ENCODE data around the gene MARK2.

MARK2 gene

DNA sequence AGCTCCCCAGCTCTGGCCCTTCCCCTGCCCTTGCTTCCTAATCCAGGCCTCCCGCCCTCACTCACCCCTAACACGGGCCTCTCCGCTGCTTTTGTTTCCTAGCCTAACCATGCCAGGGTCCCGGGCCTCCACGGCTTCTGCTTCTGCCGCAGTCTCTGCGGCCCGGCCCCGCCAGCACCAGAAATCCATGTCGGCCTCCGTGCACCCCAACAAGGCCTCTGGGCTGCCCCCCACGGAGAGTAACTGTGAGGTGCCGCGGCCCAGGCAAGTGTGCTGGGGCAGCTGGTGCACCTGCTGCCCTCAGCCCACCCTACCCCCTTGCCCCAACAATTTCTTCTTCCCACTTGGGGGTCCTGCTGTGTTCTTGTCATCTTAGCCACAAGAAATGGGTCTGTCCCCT, 65.0 kb downstream of the MARK2 start:
- Histone ChIP-seq H3K36me3 (ENCODE audit: control insufficient read depth, insufficient read depth, low read length, severe bottlenecking) (peaks cover 80% of the 10 kb centered on the region), H3K4me3 (ENCODE audit: low read length) (no peak overlapping the region)

GRCh38 chr11:63904743-63905142, 65.8 kb downstream of the MARK2 start:
- Histone ChIP-seq H3K9me3 (ENCODE audit: control insufficient read depth, low read length) (no peaks in the 10 kb centered on the region), H3K36me3 (ENCODE audit: control insufficient read depth, insufficient read depth, low read length, severe bottlenecking) (peaks cover 76% of the 10 kb centered on the region), H3K4me1 (ENCODE audit: control insufficient read depth, insufficient read depth, low read length) (peaks cover 12% of the 10 kb centered on the region), H3K4me3 (ENCODE audit: low read length) (no peak overlapping the region), H3K9ac (ENCODE audit: low read length) (no peak overlapping the region), H3K27me3 (replicated peaks; ENCODE audit: control insufficient read depth, insufficient read depth, low read length) (no peaks in the 10 kb centered on the region)
- DNase-seq (ENCODE audit: low read depth), result no peak

More for the DNA sequence above, 65.0 kb downstream of the MARK2 start:
- Histone ChIP-seq H3K9ac (ENCODE audit: low read length) (no peak overlapping the region), H3K4me1 (ENCODE audit: control insufficient read depth, insufficient read depth, low read length) (peaks cover 11% of the 10 kb centered on the region), H3K9me3 (ENCODE audit: control insufficient read depth, low read length) (no peaks in the 10 kb centered on the region), H3K27me3 (replicated peaks; ENCODE audit: control insufficient read depth, insufficient read depth, low read length) (no peaks in the 10 kb centered on the region)
- no peak for DNase-seq (ENCODE audit: low read depth)

DNA sequence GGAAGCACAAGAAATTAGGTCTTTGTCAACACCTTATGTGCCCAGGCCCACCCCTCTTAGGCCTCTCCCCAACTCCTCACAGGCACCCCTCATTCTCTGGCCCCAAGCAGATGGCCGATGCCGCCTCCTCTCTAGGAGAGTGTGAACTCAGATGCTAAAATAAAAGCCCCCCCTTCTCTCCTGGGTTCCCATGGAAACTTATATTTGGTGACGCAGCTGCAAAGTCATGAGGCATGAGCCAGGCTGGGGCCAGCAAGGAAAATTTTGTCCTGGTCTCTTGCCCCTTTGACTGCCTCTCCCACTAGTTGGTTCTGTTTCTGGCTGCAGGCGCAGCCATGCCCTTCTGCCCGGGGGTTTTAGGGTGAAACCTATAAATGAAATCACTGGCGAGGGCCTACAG, 66.3 kb downstream of the MARK2 start:
- H3K4me1 ChIP-seq (ENCODE audit: control insufficient read depth, insufficient read depth, low read length), result peaks cover 12% of the 10 kb centered on the region
- H3K9ac ChIP-seq (ENCODE audit: low read length), result no peak overlapping the region
- no peaks in the 10 kb centered on the region for H3K9me3 ChIP-seq (ENCODE audit: control insufficient read depth, low read length)
- no peaks in the 10 kb centered on the region for H3K27me3 ChIP-seq (replicated peaks; ENCODE audit: control insufficient read depth, insufficient read depth, low read length)
- no peak for DNase-seq (ENCODE audit: low read depth)
- H3K36me3 ChIP-seq (ENCODE audit: control insufficient read depth, insufficient read depth, low read length, severe bottlenecking), result peaks cover 75% of the 10 kb centered on the region
- no peak overlapping the region for H3K4me3 ChIP-seq (ENCODE audit: low read length)

- Histone ChIP-seq H3K9ac (ENCODE audit: low read length) (no peak overlapping the region), H3K27me3 (replicated peaks; ENCODE audit: control insufficient read depth, insufficient read depth, low read length) (no peaks in the 10 kb centered on the region), H3K9me3 (ENCODE audit: control insufficient read depth, low read length) (no peaks in the 10 kb centered on the region), H3K36me3 (ENCODE audit: control insufficient read depth, insufficient read depth, low read length, severe bottlenecking) (peaks cover 68% of the 10 kb centered on the region), H3K4me1 (ENCODE audit: control insufficient read depth, insufficient read depth, low read length) (peaks cover 12% of the 10 kb centered on the region), H3K4me3 (ENCODE audit: low read length) (no peak overlapping the region)
- DNase-seq (ENCODE audit: low read depth), result no peak
These were observed 67.2 kb downstream of the MARK2 start for GRCh38 chr11:63906087-63906486.

- no peaks in the 10 kb centered on the region for H3K9me3 ChIP-seq (ENCODE audit: control insufficient read depth, low read length)
These were observed 67.7 kb downstream of the MARK2 start for GRCh38 chr11:63906585-63906984.

DNA sequence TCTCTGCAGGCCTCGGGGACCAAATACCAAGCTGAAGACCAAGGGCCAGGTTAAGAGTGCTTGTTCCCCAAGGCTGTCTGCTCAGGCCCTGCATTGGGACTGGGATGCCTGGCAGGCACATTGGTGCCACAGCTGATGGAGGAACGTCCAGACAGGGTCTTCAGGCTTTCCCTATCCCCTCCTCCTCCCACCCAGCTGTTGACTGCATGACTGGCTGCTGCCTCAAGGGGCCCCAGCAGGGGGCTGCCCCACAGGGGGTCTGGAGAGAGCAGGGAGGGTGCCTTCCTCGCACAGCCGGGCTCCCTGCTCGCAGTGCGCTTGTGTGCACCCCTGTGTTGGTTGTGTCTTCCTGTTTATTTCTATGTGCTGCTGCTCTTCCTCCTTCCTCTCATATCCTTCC, 68.2 kb downstream of the MARK2 start:
- Histone ChIP-seq H3K4me3 (ENCODE audit: low read length) (no peak overlapping the region), H3K36me3 (ENCODE audit: control insufficient read depth, insufficient read depth, low read length, severe bottlenecking) (peaks cover 60% of the 10 kb centered on the region), H3K9me3 (ENCODE audit: control insufficient read depth, low read length) (no peaks in the 10 kb centered on the region), H3K4me1 (ENCODE audit: control insufficient read depth, insufficient read depth, low read length) (peaks cover 12% of the 10 kb centered on the region), H3K9ac (ENCODE audit: low read length) (no peak overlapping the region), H3K27me3 (replicated peaks; ENCODE audit: control insufficient read depth, insufficient read depth, low read length) (no peaks in the 10 kb centered on the region)
- DNase-seq (ENCODE audit: low read depth), result no peak

More at GRCh38 chr11:63906585-63906984, 67.7 kb downstream of the MARK2 start:
- Histone ChIP-seq H3K4me1 (ENCODE audit: control insufficient read depth, insufficient read depth, low read length) (peaks cover 12% of the 10 kb centered on the region), H3K27me3 (replicated peaks; ENCODE audit: control insufficient read depth, insufficient read depth, low read length) (no peaks in the 10 kb centered on the region), H3K4me3 (ENCODE audit: low read length) (no peak overlapping the region), H3K36me3 (ENCODE audit: control insufficient read depth, insufficient read depth, low read length, severe bottlenecking) (peaks cover 65% of the 10 kb centered on the region), H3K9ac (ENCODE audit: low read length) (no peak overlapping the region)
- peak; percentile 38 for DNase-seq (ENCODE audit: low read depth)

DNA sequence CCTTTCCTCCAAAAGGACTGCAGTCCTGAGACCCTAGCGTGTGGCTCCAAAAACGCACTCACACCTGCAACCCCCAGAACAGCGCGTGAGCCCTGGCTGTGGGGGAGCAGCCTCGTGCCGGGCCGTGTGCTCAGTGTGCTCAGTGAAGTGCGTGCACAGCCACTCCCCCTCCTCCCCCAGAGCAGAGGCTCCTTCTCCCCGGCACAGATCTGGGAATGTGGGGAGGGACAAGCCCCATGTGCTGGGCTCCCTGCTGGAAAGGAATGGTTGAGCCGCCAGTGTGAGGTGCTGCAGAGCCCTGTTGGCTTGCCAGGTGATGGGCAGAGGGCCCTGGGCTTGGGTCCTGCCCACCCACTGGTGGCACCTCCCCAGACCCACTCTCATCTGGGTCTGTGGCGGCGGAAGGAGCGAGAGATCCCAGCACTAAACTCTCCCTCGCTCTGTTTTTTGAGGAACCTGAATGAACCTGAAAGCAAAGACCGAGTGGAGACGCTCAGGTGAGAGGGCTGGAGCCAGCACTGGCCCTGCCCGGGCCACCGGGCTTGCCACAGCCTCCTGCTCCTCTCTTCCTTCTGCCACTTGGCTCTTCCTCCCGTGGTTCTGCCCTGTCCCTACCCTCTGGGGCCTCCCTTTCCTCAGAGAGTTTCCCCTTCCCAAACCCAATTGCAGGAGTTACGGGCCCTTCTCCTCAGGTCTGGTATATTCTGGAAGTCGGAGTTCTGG, 69.1 kb downstream of the MARK2 start:
- H3K9ac ChIP-seq (ENCODE audit: low read length), result no peak overlapping the region
- no peak overlapping the region for H3K4me3 ChIP-seq (ENCODE audit: low read length)
- no peak for DNase-seq (ENCODE audit: low read depth)
- no peaks in the 10 kb centered on the region for H3K27me3 ChIP-seq (replicated peaks; ENCODE audit: control insufficient read depth, insufficient read depth, low read length)
- H3K36me3 ChIP-seq (ENCODE audit: control insufficient read depth, insufficient read depth, low read length, severe bottlenecking), result peaks cover 51% of the 10 kb centered on the region
- H3K4me1 ChIP-seq (ENCODE audit: control insufficient read depth, insufficient read depth, low read length), result peaks cover 12% of the 10 kb centered on the region
- no peaks in the 10 kb centered on the region for H3K9me3 ChIP-seq (ENCODE audit: control insufficient read depth, low read length)

DNA sequence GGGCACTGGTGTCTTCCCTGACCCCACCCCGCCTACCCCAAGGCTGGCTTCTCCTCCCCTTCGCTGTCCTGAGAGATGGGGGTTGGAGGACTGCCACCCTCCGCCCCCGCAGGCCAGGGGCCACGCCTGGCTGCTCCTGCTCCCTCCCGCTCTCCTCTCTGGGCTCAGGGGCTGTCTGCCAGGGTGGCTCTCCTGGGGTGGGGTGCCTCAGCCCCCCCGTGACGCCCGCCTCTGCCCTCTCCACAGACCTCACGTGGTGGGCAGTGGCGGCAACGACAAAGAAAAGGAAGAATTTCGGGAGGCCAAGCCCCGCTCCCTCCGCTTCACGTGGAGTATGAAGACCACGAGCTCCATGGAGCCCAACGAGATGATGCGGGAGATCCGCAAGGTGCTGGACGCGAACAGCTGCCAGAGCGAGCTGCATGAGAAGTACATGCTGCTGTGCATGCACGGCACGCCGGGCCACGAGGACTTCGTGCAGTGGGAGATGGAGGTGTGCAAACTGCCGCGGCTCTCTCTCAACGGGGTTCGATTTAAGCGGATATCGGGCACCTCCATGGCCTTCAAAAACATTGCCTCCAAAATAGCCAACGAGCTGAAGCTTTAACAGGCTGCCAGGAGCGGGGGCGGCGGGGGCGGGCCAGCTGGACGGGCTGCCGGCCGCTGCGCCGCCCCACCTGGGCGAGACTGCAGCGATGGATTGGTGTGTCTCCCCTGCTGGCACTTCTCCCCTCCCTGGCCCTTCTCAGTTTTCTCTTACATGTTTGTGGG, 69.9 kb downstream of the MARK2 start:
- Histone ChIP-seq H3K9me3 (ENCODE audit: control insufficient read depth, low read length) (no peaks in the 10 kb centered on the region), H3K4me3 (ENCODE audit: low read length) (no peak overlapping the region), H3K27me3 (replicated peaks; ENCODE audit: control insufficient read depth, insufficient read depth, low read length) (no peaks in the 10 kb centered on the region), H3K9ac (ENCODE audit: low read length) (no peak overlapping the region), H3K36me3 (ENCODE audit: control insufficient read depth, insufficient read depth, low read length, severe bottlenecking) (peaks cover 42% of the 10 kb centered on the region), H3K4me1 (ENCODE audit: control insufficient read depth, insufficient read depth, low read length) (peaks cover 12% of the 10 kb centered on the region)
- no peak for DNase-seq (ENCODE audit: low read depth)

DNA sequence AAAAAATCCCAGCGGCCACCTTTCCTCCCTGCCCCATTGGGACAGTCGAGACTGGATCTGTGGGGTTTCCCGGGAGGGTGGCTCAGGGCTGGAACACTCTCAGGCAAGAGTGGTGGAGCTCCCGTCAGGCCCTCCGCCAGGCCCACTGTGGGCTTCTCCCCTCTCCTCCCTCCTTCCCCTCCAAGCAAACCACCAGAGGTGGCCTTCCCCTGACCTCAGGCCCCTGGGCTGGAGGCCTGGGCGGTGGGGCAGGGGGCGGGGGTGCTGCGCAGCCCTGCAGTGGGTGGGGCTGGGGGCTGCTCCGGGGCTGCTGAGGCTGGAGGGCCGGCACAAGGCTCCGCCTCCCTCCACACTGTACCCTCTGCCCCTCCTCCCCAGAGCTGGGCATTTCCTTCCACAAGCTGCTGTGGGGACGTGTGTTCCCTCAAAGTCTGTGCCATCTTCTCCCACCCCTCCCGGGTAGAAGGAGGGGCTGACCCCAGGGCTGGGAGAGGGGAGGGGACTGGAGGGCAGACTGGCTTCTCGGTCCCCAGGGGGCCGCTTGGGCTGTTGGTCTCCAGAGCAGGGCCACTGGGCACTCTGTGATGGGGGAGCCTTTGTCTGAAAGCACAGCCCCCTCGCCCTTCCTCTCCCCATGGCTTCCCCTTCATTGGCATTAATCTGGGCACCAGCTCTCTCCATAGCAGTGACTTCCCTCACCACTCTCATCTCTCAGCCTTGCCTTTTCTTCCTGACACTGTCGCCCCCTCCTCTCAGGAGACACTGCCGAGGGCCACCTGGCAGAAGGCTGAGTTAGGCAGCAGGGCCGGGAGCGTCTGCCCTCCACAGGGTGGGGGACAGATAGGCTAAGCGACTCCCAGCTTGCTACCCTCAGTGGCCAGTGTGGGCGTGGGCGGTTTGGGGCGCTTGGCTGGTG, 70.9 kb downstream of the MARK2 start:
- no peak overlapping the region for H3K9ac ChIP-seq (ENCODE audit: low read length)
- H3K4me1 ChIP-seq (ENCODE audit: control insufficient read depth, insufficient read depth, low read length), result peaks cover 12% of the 10 kb centered on the region
- H3K9me3 ChIP-seq (ENCODE audit: control insufficient read depth, low read length), result no peaks in the 10 kb centered on the region
- DNase-seq (ENCODE audit: low read depth), result no peak
- peaks cover 32% of the 10 kb centered on the region for H3K36me3 ChIP-seq (ENCODE audit: control insufficient read depth, insufficient read depth, low read length, severe bottlenecking)
- no peaks in the 10 kb centered on the region for H3K27me3 ChIP-seq (replicated peaks; ENCODE audit: control insufficient read depth, insufficient read depth, low read length)
- no peak overlapping the region for H3K4me3 ChIP-seq (ENCODE audit: low read length)

DNA sequence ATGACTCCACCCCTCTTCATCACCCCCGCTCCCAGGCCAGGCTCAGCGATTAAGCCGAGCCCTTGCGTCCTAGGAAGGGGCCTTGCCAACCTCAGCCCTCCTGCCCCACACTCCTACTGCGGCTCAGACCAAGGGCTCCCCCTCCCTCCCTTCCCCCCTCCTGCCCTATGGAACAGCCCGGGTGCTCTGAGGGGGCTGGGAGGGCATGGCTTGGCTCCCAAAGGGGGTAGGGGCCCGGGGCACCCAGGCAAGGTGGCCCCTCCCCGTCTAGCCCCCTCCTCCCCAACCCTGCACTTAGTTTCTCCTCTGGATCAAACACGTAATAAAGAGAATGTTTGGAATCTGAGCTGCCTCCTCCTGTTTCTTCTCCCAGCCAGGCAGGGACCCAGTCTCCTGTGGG, 71.8 kb downstream of the MARK2 start:
- Histone ChIP-seq H3K9ac (ENCODE audit: low read length) (no peak overlapping the region), H3K4me1 (ENCODE audit: control insufficient read depth, insufficient read depth, low read length) (peaks cover 12% of the 10 kb centered on the region), H3K4me3 (ENCODE audit: low read length) (no peak overlapping the region), H3K36me3 (ENCODE audit: control insufficient read depth, insufficient read depth, low read length, severe bottlenecking) (peaks cover 25% of the 10 kb centered on the region), H3K9me3 (ENCODE audit: control insufficient read depth, low read length) (no peaks in the 10 kb centered on the region), H3K27me3 (replicated peaks; ENCODE audit: control insufficient read depth, insufficient read depth, low read length) (no peaks in the 10 kb centered on the region)
- no peak for DNase-seq (ENCODE audit: low read depth)

- Histone ChIP-seq H3K9ac (ENCODE audit: low read length) (no peak overlapping the region), H3K4me3 (ENCODE audit: low read length) (no peak overlapping the region), H3K9me3 (ENCODE audit: control insufficient read depth, low read length) (no peaks in the 10 kb centered on the region), H3K4me1 (ENCODE audit: control insufficient read depth, insufficient read depth, low read length) (peaks cover 14% of the 10 kb centered on the region), H3K36me3 (ENCODE audit: control insufficient read depth, insufficient read depth, low read length, severe bottlenecking) (peaks cover 21% of the 10 kb centered on the region), H3K27me3 (replicated peaks; ENCODE audit: control insufficient read depth, insufficient read depth, low read length) (no peaks in the 10 kb centered on the region)
- DNase-seq (ENCODE audit: low read depth), result no peak
These were observed 72.5 kb downstream of the MARK2 start for GRCh38 chr11:63911440-63911839.

Measured in adipocyte (in vitro differentiated cells).